Adrenal gland (tissue), 5 donors: ENCODE measurements around the gene C1orf232.

Experiments used
- CTCF ChIP-seq, 6 experiments: fragments of 450-650 bp in 4 of 6; fragments of 200-600 bp in 2 of 6; sonication (generic) in 1 of 6; IDR thresholded peaks; 1 replicate in 5 of 6; 2 replicates in 1 of 6; pipeline versions ENCODE4 v1.5.1 to v1.8.0; 2016 to 2021; ENCODE audit warnings: antibody characterized with exemption in 6 of 6, mild to moderate bottlenecking in 2 of 6, moderate library complexity in 1 of 6
- POLR2A ChIP-seq, 2 donors: fragments of 450-650 bp; IDR thresholded peaks; one replicate each; pipeline ENCODE4 v1.6.1; 2017; ENCODE audit warnings: antibody characterized with exemption in 2 of 2, mild to moderate bottlenecking in 2 of 2, moderate library complexity in 1 of 2
- donor health status: DM: no; HTN: no; CAD: no.

GRCh38 chr1:26132834-26133167, 36.0 kb downstream of the C1orf232 start:
- TF ChIP-seq CTCF (IDR thresholded peaks at IDR 0.05), result no peak
- no peak for TF ChIP-seq POLR2A (IDR thresholded peaks at IDR 0.05)
